Neural progenitor cell (in vitro differentiated cells): Measurements from ENCODE around the gene SMTNL2.

Experiments used
- CTCF ChIP-seq: fragments of 200-600 bp; sonication (generic); IDR thresholded peaks from 2 replicates; pipeline ENCODE4 v1.5.1; 2017; ENCODE audit warnings: antibody characterized with exemption, mild to moderate bottlenecking
- EZH2phosphoT487 ChIP-seq: fragments of 200-600 bp; sonication (generic); IDR thresholded peaks from 2 replicates; pipeline ENCODE4 v1.6.1; 2017; ENCODE audit warnings: antibody characterized with exemption

GRCh38 chr17:4538236-4539002, 45.9 kb upstream of the SMTNL2 start:
- TF ChIP-seq CTCF (no peak), EZH2phosphoT487 (no peak)
